Activated CD4-positive, CD25-positive, alpha-beta regulatory T cell treated with anti-CD3 and anti-CD28 coated beads, Interleukin-2, amount 50 U/mL, for 72 hours (primary cell): ENCODE data around the gene GAST.
"Not testable (repeated sequence)": the region's sequence is repeated elsewhere in the genome, so short reads cannot be mapped to it uniquely, and the experiment has no call there.

ENCODE experiments used
- DNase-seq: peaks from one replicate; pipeline ENCODE4 v3.0.0; 2021

Gene GAST

GRCh38 chr17:41684035-41684434, 28.1 kb upstream of the GAST start:
- DNase-seq: no peak

- DNase-seq: not testable (repeated sequence)
Measured at GRCh38 chr17:41685753-41686152, 26.4 kb upstream of the GAST start.

DNA sequence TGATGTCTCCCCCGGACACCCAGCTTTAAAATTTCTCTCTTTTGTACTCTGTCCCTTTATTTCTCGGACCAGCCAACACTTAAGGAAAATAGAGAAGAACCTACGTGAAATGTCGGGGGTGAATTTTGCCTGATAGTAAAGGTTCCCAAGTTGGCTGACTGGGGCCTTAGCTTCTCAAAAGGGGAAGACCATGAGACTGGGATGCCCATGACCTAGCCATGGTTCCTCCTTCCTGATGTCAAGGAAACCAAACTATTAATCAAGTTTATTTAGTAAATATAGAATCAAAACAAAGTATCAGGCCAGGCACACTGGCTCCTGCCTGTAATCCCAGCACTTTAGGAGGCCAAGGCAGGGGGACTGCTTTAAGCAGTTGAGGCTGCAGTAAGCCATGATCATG, 25.9 kb upstream of the GAST start:
- no peak for DNase-seq

DNA sequence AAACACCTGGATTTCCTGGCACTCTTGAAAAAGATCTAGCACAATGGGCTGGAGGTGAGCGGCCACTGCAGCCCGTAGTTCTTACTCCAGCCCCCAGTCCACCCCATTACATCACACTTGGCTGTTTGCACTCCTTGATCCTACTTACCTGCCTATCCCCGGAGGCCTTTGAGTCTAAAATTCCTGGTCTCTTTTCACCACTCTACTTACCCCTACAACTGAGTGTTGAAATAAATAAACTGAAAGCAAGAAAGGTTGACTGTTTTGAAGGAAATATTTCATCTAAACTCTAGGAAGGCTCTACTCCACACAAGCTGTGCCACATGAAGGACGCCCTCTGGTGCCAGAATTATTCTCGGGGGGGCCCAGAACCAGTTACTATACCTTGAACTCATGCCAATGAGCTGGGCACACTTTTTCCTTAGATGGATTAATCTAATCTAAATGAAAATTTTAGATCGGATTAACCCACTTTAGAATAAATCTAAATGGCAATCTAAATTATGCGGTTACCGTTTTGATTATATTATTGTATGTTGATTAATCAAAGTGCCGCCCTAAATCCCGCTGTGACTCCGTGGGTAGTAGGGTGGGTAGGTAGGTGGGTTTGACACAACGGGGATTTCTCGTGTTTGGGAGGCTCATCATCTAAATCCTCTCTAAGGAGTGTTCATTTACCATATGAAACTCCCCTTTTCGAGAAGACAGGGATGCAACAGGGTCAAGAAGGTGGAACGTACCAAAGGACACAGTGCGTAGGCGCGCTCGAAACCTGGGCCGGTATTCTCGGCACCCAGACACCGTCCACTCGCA, 24.1 kb upstream of the GAST start:
- DNase-seq: no peak

GRCh38 chr17:41688641-41689496, 23.3 kb upstream of the GAST start, which contains the start of gene EIF1:
Gene EIF1 (plus strand): TSS chr17:41688885. CDS start chr17:41689039, 154 bp downstream.
- peak; percentile 100 for DNase-seq

DNA sequence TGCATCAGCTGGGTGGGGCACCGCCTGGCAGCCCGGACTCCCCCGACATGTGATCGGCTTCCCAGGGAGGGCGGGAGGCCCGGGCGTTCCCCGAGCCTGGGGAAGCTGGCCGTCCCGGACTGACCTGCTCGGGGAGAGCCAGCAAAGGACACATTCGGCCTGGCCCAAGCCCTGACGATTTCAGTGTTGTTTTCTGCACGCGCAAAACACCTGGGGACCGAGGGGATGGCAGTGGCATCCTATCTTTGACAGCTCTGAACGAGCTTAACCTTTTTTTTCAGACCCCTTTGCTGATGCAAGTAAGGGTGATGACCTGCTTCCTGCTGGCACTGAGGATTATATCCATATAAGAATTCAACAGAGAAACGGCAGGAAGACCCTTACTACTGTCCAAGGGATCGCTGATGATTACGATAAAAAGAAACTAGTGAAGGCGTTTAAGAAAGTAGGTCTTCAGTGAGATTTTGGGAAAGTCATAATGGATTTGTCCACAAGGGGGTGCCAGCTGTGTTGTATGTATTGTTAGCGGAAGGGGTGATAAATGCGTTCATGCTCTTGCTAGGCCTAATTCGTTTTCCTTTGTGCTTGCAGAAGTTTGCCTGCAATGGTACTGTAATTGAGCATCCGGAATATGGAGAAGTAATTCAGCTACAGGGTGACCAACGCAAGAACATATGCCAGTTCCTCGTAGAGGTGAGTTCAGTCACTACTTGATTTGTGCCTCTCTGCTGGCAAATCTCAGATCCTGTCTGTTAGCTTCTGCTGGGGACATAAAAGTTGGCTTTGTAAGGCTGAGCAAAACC, 22.4 kb upstream of the GAST start:
- no peak for DNase-seq

- no peak for DNase-seq
Measured at GRCh38 chr17:41690497-41690896, 21.6 kb upstream of the GAST start.

- no peak for DNase-seq
Measured at GRCh38 chr17:41691031-41691777, 20.9 kb upstream of the GAST start.

- DNase-seq: no peak
Measured at GRCh38 chr17:41692722-41693521, 19.2 kb upstream of the GAST start.

DNA sequence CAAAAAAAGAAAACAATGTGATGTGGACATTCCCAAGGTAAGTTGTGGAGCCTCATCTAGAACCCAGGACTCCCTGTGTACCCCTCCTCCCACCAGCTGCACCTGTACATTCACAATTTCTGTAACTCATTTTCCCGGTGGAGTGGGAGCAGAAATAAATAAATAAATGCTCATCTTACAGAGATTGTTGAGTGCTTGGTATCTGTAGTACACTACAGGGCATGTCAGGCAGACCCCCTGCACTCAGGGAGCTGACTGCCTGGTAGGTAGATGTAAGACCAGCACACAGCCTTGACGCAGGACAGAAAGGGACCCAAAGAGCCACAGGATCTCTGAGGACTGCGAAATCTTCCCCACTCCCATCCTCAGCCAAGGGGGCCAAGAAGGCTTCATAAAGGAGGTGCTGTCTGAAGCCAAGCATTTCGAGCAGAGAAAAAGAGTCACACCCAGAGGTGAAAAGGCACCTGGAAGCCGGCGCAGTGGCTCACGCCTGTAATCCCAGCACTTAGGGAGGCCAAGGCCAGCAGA, 16.9 kb upstream of the GAST start:
- no peak for DNase-seq

DNA sequence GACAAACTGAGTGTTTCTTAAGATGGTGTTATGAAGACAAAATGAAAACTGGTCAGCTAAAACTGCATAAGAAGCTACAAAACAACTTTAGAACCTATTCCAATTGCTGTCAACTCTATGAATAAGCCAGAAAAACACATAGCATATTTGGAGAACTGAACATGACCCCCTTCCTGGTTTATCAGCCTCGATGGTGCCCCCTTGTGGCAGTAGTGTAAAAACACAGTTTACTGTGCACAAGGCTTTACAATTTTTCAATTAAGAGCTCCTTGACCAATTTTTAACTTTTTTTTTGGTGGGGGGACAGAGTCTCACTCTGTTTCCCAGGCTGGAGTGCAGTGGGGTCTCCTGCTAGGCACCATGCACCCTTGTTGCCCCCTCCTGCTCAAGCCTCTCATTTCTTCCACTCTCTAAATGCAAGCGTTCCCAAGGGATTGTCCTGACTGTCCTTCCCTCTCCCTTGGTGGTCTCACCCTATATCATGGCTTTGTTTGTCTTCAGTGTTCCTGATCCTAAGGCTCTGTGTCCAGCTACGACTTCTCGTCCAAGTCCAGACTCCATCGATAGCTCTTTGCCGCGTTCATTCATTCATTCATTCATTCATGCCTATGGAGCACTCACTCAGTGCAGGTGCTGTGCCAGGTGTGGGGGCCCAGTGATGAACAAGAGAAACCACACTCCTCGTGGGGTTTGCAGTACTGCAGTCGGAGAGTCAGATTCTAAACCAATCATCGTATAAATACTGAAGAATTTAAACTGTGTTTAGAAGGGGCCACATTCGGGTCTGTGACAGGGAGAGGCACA, 16.0 kb upstream of the GAST start:
- peak; percentile 75 for DNase-seq

DNA sequence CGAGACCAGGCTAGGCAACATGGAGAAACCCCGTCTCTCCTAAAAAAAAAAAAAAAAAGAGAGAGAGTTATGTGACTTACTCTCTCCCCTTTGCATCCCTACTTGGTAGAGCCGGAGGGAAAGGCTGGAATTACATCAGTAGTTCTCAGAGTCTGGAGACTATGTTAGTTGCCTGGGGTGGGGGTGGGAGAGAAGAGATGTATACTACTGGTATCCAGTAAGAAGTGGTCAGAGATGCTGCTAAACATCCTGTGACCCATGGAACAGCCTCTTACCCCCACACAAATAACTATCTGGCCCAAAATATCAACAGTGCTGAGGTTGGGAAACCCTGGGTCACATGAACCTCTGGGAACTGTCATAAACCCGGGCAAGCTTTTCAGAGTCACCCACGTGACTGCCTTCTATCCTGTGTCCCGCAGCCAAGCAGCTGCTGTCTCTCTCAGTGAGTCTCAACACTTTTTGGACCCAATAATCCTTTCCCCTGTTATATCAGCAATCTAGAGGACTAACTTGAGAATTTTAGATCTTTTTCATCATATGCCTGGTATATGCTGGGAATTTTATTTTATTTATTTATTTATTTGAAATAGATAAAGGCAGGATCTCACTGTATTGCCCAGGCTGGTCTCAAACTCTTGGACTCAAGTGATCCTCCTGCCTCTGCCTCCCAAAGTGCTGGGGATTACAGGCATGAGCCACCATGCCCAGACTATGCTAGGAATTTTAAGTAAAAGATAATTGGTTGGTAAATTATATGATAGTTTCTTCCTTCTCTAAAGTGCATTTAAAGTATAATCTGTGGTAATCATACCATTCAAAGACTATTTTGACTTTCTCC, 14.8 kb upstream of the GAST start:
- no peak for DNase-seq

- not testable (repeated sequence) for DNase-seq
Measured at GRCh38 chr17:41700843-41701242, 11.3 kb upstream of the GAST start.

DNA sequence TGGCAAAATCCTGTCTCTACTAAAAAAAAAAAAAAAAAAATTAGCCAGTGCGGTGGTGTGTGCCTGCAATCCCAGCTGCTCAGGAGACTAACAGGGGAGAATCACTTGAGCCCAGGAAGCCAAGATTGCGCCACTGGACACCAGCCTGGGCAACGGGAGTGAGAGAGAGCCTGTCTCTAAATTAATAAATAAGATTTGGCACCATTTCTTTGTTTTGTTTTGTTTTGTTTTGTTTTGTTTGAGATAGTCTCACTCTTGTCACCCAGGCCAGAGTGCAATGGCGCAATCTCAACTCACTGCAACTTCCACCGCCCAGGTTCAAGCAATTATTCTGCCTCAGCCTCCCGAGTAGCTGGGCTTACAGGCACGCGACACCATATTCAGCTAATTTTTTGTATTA, 9.4 kb upstream of the GAST start:
- DNase-seq: no peak

DNA sequence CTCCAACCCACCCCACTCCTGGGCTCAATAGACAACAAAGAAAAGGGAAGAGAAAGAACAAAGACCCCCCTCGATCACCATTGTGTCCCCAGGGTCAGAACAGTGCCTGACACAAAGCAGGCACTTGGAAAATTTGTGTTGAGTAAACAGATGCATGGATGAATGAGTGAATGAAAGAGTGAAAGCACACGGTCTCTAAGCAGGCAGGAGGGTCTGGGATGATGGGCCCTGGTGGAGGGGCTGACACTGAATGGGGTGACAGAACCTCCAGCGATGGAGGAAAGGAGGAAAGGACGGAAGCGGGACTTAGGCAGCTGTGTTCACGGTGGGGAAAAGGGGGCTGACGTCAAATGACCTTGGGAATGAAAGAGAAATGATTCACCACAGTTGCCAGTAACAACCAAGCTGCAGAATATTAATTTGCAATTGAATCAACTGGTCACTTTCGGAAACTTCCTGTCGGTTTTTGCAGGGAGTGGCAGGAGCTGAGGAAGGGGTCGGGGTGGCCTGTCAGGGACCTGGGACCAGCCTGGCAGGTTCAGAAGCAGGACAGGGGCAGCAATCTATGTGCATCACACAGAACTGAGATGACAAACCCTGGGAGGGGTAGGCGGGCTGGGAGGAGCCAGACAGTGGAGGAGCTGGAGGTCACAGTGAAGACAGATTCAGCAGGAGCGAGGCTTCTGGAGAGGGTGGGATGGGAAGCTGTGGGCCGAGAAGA, 6.7 kb upstream of the GAST start:
- no peak for DNase-seq

GRCh38 chr17:41707803-41708669, 4.1 kb upstream of the GAST start:
- no peak for DNase-seq

DNA sequence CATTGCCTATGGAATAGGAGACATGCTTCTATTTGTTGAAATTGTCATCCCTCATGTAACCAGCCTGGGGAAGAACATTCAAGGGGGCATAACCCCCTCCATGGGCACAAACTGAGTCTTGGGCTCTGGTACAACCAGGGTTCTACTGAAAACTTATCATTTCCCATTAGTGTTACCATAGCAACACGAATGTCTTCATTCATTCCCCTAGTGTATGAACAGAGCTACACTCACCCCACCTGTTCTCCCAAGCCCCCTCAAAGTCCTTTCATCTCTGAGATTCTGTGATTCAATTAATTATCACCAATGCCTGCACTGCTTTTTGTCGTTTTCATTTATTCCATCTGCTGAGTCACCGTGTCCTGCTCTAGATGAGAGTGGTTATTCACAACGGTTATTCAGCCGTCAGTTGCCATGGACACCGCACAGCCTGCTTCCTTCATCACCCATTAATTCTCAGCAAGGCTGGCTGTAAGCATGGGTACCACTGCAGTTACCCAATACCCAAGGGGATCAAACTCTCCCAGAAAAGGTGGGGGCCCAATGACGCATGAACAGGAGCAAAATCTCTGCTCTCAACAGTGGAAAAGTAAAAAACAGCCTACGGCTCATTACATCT, 1.6 kb upstream of the GAST start:
- DNase-seq: no peak
